Skeletal muscle tissue (tissue), 4 donors: ENCODE measurements around the gene SLN. TPM values are rescaled to one million over a fixed set of nuclear protein-coding genes. Genes with fewer than 3 reads are reported as not detected.

Experiments
- H3K27ac ChIP-seq: one replicate; pipeline ENCODE4 v1.7.0; 2013; ENCODE audit warnings: mild to moderate bottlenecking, low read depth, low read length, inconsistent platforms
- H3K27me3 ChIP-seq, 3 donors: one replicate each; pipeline ENCODE4 v1.7.0; 2013; ENCODE audit warnings: low read length in 3 of 3; ENCODE audit not compliant: control insufficient read depth in 3 of 3, insufficient read depth in 3 of 3
- H3K36me3 ChIP-seq, 3 donors: one replicate each; pipeline ENCODE4 v1.7.0; 2013; ENCODE audit warnings: low read length in 3 of 3; ENCODE audit not compliant: control insufficient read depth in 3 of 3, insufficient read depth in 3 of 3
- H3K4me1 ChIP-seq, 3 donors: one replicate each; pipeline ENCODE4 v1.7.0; 2013; ENCODE audit warnings: low read length in 3 of 3, mild to moderate bottlenecking in 3 of 3; ENCODE audit not compliant: control insufficient read depth in 3 of 3, insufficient read depth in 3 of 3
- H3K4me3 ChIP-seq, 3 donors: one replicate each; pipeline ENCODE4 v1.7.0; 2013; ENCODE audit warnings: low read length in 3 of 3
- H3K9ac ChIP-seq, 3 donors: one replicate each; pipeline ENCODE4 v1.7.0; 2013; ENCODE audit warnings: low read length in 3 of 3, mild to moderate bottlenecking in 3 of 3, moderate library complexity in 2 of 3, low read depth in 1 of 3
- H3K9me3 ChIP-seq, 3 donors: one replicate each; pipeline ENCODE4 v1.7.0; 2013; ENCODE audit warnings: low read length in 3 of 3; ENCODE audit not compliant: control insufficient read depth in 3 of 3
- total RNA-seq: library from RNA; depleted of rRNA; stranded (reverse); fragments of >200 nt; gene quantifications from one replicate; pipeline ENCODE4 v1.2.3, GENCODE V29; 2014
- donor health status: Osteomylitis.

SLN gene
- total RNA-seq, 1 donor from 2014 or later = 2,012 TPM

DNA sequence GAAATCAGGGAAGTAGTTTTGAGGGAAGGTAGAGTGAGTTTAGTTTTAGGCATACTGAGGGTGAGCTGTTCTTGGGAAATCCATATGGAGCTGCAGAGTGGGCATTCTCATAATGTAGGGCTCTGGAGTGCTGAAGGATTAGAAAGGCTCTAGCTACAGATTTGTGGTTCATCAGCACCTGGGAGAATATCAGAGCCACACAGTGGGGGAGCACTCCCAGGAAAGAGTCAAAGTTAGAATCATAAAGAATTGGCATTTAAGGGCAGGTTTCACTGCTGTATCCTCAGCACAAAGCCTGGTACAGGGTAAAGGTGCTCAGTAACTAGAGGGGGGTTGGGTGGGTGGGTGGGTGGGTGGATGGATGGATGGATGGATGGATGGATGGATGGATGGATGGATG, 52.5 kb downstream of the SLN start:
- H3K9ac ChIP-seq = no peak overlapping the region
- H3K36me3 ChIP-seq = no peaks in the 10 kb centered on the region
- no peak overlapping the region for H3K27ac ChIP-seq
- no peaks in the 10 kb centered on the region for H3K9me3 ChIP-seq
- H3K4me1 ChIP-seq = no peaks in the 10 kb centered on the region
- no peak overlapping the region for H3K4me3 ChIP-seq
- peaks cover 0 to 2% (median 0%) of the 10 kb centered on the region in 3 donors for H3K27me3 ChIP-seq

Other genes starting within 250 kb of the SLN start
- gene ALKBH8, start 146.3 kb downstream of the SLN start, total RNA-seq = 3.7 TPM
- 6.3 TPM for gene ELMOD1, start 120.9 kb downstream of the SLN start, total RNA-seq
- gene SLC35F2, start 146.7 kb upstream of the SLN start, total RNA-seq = 3.1 TPM
- 2.1 TPM for gene RAB39A, start 216.4 kb upstream of the SLN start, total RNA-seq